Ishikawa (cell line): Measurements from ENCODE around the gene FOXO3.

Experiments used
- CEBPB ChIP-seq: IDR thresholded peaks from 2 replicates; pipeline ENCODE4 v1.6.1; 2012
- CREB1 ChIP-seq: IDR thresholded peaks from 2 replicates; pipeline ENCODE4 v1.6.1; 2012; ENCODE audit warnings: low read depth
- EGR1 ChIP-seq: IDR thresholded peaks from 2 replicates; pipeline ENCODE4 v1.6.1; 2012
- EP300 ChIP-seq: IDR thresholded peaks from 2 replicates; pipeline ENCODE4 v1.6.1; 2012; ENCODE audit warnings: borderline replicate concordance
- FOXM1 ChIP-seq: IDR thresholded peaks from 2 replicates; pipeline ENCODE4 v1.6.1; 2012; ENCODE audit warnings: low read depth, borderline replicate concordance
- NFIC ChIP-seq: IDR thresholded peaks from 2 replicates; pipeline ENCODE4 v1.6.1; 2012
- RAD21 ChIP-seq: IDR thresholded peaks from 2 replicates; pipeline ENCODE4 v1.6.1; 2012; ENCODE audit warnings: low read depth
- TCF12 ChIP-seq: IDR thresholded peaks from 2 replicates; pipeline ENCODE4 v1.6.1; 2012; ENCODE audit warnings: low read depth
- TEAD4 ChIP-seq: IDR thresholded peaks from 2 replicates; pipeline ENCODE4 v1.6.1; 2012
- YY1 ChIP-seq: IDR thresholded peaks from 2 replicates; pipeline ENCODE4 v1.6.1; 2012; ENCODE audit warnings: low read depth
- ZBTB7A ChIP-seq: IDR thresholded peaks from 2 replicates; pipeline ENCODE4 v1.6.1; 2012; ENCODE audit warnings: low read depth
- TF ChIP-seq, protein P1 (sequence below): IDR thresholded peaks from 2 replicates; pipeline ENCODE4 v1.6.1; 2012
- TF ChIP-seq, protein P2 (sequence below): IDR thresholded peaks from 2 replicates; pipeline ENCODE4 v1.6.1; 2012; ENCODE audit warnings: low read depth, mild to moderate bottlenecking

DNA sequence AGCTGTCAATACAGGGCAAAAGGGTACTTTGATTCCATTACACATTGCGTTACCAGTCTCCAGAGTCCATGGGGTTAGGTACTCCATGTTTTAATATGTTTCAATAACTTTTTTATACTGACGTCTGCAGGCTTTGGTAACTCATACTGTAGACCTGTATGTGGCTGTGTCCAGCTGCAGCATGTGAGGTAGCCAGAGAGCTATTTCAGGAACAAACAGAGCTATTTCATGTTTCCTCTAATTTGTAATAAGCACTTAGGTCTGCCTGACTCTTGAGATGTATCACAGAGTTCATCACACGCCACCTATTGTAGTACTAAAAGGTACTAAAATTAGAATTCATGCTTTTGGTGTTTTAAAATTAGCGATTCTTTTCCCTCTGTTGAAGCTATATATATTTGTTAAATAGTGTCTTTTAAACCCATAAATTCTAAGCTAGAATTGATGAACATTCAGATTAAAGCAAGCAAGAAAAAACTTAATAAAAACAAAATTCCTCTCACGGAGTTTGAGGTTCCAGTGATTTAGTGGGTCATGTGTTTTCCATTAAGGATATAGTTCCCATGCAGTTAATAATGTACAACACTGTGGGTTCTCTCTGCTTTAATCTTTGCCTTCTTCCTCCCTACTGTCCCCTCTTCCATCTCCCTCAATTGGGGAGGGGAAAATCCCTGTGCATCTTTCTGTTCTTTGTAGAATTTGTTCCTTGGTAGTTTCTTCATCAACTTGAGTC is 37.0 kb downstream of the FOXO3 start:
- TF ChIP-seq YY1, result no peak
- no peak for TF ChIP-seq TCF12
- TF ChIP-seq, protein P1, sequence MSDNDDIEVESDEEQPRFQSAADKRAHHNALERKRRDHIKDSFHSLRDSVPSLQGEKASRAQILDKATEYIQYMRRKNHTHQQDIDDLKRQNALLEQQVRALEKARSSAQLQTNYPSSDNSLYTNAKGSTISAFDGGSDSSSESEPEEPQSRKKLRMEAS, result no peak
- TF ChIP-seq, protein P2, sequence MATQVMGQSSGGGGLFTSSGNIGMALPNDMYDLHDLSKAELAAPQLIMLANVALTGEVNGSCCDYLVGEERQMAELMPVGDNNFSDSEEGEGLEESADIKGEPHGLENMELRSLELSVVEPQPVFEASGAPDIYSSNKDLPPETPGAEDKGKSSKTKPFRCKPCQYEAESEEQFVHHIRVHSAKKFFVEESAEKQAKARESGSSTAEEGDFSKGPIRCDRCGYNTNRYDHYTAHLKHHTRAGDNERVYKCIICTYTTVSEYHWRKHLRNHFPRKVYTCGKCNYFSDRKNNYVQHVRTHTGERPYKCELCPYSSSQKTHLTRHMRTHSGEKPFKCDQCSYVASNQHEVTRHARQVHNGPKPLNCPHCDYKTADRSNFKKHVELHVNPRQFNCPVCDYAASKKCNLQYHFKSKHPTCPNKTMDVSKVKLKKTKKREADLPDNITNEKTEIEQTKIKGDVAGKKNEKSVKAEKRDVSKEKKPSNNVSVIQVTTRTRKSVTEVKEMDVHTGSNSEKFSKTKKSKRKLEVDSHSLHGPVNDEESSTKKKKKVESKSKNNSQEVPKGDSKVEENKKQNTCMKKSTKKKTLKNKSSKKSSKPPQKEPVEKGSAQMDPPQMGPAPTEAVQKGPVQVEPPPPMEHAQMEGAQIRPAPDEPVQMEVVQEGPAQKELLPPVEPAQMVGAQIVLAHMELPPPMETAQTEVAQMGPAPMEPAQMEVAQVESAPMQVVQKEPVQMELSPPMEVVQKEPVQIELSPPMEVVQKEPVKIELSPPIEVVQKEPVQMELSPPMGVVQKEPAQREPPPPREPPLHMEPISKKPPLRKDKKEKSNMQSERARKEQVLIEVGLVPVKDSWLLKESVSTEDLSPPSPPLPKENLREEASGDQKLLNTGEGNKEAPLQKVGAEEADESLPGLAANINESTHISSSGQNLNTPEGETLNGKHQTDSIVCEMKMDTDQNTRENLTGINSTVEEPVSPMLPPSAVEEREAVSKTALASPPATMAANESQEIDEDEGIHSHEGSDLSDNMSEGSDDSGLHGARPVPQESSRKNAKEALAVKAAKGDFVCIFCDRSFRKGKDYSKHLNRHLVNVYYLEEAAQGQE, result no peak
- no peak for TF ChIP-seq EP300
- no peak for TF ChIP-seq CEBPB
- no peak for TF ChIP-seq FOXM1
- TF ChIP-seq CREB1, result no peak
- no peak for TF ChIP-seq EGR1
- no peak for TF ChIP-seq RAD21
- no peak for TF ChIP-seq NFIC
- TF ChIP-seq TEAD4, result no peak
- TF ChIP-seq ZBTB7A, result no peak
